ENCODE measurements around the gene PODXL.
A peak's percentile ranks its signal among the peaks of the same experiment; 100 is the strongest.
"Not testable (repeated sequence)": the region's sequence is repeated elsewhere in the genome, so short reads cannot be mapped to it uniquely, and the experiment has no call there.

PODXL gene

DNA sequence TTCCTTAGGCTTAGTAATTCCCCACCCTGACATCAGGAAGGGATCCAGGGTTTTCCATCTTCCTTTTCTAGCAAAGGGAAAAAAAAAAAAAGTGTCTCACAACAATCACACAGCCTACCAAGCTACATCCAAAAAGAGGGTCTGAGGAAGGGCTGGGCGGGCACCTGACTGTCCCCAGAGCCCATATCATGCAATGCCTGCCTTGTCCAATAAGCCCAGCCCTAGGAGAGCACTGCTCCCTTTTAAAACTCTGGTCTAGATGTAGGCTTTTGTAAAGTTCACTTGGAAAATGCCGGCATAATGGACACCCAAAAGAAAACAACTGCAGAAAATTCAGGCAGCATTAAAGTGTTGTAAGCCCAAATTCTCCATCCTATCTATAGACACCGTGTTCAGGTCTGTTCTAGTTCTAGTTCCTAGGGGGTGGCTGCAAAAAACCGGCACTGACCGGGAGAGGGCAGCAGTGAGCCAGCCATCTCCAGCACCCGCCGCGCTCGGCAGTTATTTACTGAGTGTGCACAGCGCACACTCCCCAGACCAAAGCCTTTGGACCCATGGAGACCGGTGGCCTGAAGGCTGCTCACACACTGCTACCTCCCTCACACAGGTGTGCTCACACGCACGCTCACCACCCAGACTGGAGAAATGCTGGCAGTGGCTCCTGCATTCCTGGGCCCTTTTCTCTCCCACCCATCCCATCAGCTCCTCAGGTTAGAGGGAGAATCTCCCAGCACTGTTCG lies 48.7 kb downstream of the PODXL start:
- peak; percentile 20 for DNase-seq

GRCh38 chr7:131506597-131506996 lies 49.8 kb downstream of the PODXL start:
- DNase-seq = no peak

- no peak for DNase-seq
Observed at GRCh38 chr7:131505636-131506557, 50.5 kb downstream of the PODXL start.

DNA sequence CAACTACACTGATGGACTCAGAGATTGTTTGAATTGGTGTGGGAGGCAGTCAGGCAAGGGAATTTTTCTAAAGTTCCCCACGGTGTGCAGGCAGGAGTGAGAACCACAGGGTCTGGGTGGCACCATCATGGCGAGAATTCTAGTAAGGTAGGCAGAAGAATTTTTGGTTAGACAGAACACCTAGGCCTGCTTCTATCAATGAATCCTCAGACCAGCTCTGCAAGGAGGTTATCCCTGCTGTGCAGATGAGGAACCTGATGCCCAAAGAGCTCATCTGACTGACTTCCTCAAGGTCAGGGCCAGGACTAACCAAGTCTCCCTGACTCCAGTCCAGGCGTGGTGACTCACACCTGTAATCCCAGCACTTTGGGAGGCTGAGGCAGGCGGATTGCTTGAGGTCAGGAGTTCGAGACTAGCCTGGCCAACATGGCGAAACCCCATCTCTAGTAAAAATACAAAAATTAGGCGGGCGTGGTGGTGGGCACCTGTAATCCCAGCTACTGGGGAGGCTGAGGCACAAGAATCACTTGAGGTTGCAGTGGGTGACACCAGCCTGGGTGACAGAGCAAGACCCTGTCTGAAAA lies 51.3 kb downstream of the PODXL start:
- DNase-seq = not testable (repeated sequence)

DNA sequence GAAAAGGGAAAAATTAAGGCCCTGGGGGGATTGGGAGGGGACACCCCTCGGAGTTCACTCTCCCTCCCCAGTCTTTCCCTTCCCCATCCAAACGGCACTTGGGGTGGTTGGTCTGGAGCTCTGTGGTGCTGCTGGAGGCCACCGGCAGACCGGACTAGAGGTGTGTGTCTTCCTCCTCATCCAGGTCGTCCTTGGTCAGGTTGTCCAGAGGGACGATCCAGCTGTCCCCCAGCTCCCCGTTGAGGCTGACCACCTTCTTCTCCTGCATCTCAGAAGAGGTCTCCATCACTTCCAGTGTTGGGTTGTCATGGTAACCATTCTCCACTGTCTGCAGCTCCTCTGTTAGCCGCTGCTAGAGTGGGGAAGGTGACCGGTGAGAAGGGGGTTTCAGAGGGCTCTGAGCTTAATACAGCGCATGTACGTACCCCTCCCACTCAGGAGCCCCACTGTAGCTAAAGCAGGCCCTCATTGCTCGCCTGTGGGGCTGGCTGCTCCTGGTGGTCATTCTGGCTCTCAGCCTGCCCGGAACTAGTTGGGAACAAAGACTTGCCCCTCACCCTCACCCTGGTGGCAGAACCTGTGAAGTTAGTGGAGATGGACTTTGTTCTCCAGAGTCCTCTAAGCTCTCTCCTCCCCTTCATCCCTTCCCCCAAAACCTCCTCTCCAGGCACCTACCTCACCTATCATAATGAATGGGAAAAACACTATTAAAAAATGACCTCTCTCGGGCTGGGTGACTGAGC lies 52.1 kb downstream of the PODXL start:
- DNase-seq = no peak

GRCh38 chr7:131503639-131504038 lies 52.8 kb downstream of the PODXL start:
- DNase-seq = no peak

GRCh38 chr7:131502810-131503508 lies 53.5 kb downstream of the PODXL start:
- no peak for DNase-seq

DNA sequence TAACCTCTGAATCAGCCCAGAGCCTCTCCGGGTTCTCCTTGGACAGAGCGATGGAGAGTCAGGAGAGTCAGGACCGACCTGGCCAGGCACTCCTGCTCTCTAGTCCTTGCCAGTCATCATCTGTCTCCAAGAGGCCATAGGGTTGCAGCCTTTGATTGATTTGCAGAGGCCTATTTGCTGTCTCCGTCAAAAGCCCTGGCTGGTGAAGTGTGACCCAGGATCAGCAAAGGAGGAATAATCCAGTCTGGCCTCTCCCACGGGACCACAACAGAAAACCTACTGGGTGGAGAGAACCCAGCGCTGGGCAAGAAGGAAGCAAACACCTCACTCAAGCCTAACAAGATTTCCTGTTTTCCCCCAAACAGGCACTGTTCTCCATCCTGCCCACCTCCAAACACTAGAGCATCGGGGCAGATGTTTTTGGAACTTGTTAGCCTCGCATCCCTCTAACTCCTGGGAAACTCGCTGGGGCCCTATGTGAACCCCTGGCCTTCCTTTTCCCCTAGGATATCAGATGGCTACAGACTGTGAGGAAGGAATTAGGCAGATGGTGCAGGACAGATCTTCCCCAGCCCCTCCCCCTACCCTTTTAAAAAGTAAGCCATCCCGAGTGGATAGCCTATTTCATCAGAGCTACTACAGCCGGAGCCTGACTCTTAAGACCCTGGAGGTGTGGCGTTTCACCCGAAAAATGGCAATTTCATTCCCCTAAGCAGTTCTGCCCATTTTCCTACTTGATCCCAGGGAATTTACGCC lies 54.3 kb downstream of the PODXL start:
- no peak for DNase-seq

DNA sequence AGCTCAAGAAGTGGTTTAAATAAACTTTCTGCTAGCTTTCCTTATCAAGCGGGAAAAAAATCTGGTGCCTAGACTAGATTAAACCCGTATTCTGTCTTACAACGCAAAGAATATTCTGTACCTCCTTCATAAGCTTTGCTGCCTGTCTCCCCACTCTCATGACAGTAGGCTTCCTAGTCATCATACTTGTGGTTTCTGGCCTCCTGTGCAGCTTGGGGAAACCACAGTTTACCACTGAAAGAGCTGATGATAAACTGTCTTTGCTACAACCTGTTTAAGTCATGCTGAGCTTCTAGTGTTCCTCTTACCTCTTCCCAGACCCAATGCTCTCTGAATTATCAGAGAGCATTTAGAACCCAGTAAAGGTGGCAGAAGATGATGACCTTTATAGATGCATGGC lies 55.0 kb downstream of the PODXL start:
- no peak for DNase-seq

DNA sequence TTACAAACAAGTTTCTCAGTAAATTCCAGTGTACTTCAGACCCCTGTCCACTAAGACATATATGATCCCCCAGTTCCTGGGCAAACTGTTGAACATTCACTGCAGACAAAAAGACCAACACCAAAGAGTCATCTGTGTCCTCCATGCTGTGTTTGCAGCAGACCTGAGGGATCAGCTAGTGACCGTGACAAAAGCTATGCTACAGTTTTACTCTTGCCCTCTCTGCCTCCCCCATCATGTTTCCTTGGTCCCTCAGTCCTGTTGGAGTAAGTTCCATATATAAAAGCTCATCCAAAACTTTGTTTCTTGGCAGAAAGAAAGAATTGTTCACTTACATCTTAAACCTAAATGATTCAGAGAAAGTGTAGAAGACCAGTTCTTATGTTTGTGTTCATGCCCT lies 56.1 kb downstream of the PODXL start:
- DNase-seq = no peak

DNA sequence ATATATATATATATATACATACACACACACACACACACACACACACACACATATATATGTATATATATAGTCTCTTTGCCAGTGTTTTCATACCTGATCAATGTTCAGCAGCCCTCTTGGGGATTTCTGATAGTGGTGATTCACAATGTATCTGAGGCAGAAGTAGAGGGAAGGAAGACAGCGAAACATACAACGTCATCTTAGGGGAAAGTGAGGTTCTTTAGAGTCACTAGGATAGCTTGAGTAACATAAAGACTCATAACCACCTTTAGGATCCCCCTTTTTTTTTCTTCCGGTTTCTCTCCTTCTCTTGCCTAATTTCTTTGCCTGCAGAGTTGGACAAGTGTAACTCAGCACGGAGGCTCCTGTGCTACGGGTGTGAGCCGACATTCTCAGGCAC lies 56.6 kb downstream of the PODXL start:
- no peak for DNase-seq

DNA sequence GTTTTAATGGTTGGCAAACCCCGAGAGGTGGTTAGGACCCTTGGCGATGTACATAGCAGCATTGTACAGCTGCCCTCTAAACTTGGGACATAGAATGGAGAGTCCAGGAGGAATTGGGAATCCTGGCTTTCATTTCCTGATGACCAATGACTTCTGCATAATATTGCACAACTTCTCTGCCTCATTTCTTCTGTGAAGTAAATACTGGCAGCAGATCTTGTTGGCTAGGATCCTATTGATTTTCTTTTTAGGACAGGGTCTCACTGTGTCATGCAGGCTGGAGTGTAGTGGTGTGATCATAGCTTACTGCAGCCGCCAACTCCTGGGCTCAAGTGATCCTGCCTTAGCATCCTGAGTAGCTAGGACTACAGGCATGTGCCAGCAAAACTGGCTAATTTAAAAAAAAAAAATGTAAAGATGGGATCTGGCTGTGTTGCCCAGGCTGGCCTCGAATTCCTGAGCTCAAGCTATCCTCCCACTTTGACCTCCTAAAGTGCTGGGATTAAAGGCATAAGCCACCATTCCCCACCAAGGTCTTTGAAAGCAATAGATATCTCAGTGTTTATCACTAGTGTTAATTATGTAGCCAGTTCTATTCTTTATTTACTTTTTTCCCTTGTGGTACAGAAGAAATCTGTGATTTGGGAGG lies 58.1 kb downstream of the PODXL start:
- no peak for DNase-seq

GRCh38 chr7:131497454-131497853 lies 59.0 kb downstream of the PODXL start:
- DNase-seq = no peak

- no peak for DNase-seq
Observed at GRCh38 chr7:131495669-131496498, 60.5 kb downstream of the PODXL start.

DNA sequence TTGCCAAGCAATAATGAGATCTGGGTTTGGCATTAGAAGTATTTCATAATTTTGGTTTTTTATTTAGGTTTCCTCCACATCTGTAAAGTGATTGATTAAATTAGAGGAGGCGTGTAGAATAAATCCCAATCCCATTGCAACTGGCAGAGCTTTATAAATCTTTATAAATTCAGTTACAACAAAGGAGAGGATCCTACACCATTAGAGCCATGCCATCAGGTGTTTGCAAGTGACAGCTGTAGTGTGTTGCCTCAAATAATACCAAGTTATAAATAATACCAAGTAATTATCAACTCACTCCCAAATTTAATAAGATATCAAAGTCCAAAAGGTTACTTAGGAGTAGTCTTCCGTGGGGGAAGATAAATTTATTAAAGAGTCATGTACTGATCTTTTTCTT lies 62.2 kb downstream of the PODXL start:
- DNase-seq = no peak

GRCh38 chr7:131493581-131493980 lies 62.8 kb downstream of the PODXL start:
- no peak for DNase-seq

DNA sequence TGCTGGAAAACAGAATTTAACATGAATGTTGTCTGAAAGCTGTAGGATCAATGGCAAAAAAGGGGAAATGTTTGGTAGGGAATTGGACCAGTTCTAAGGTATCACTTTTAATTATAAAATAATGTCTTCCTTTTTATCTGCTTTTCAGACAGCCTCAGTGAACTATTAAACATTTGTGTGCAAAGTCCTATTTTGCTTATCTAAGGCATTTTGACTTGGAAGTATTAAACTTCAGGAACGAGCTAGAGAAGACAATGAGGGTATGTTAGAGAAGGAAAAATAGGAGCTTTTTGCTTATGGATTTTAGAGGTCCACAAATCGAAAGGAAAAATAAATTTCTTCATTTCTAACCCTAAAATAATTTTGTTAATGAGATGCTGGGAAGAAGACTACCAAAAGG lies 63.3 kb downstream of the PODXL start:
- DNase-seq = no peak

DNA sequence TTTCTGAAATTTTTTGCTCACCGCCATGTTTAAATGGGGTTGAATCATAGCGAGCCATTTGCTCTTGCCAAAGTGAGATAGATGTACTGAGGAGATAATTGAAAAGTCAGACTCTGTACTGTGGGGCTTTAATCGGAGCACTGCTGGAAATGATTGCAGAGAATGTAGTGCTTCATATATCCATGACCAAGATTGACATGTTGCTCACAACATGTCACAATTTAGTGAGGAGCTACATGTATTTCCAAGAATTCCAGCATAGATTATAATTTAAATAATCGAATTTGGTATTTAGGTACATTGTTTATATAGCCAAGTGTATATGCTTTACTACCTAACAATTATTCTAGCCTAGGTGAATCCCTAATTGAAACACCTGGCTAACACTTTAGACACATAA lies 66.5 kb downstream of the PODXL start:
- DNase-seq = no peak

GRCh38 chr7:131489196-131489595 lies 67.2 kb downstream of the PODXL start:
- DNase-seq = no peak

- no peak for DNase-seq
Observed at GRCh38 chr7:131488361-131488760, 68.1 kb downstream of the PODXL start.
